ENCODE measurements around the gene CST9L.
"Not testable (repeated sequence)": the region's sequence is repeated elsewhere in the genome, so short reads cannot be mapped to it uniquely, and the experiment has no call there.

CST9L gene

GRCh38 chr20:23585449-23585807, 17.1 kb upstream of the CST9L start:
- H2BK15ac ChIP-seq (replicated peaks; ENCODE audit: low read depth) = no peak overlapping the region
- no CpG with 5 or more reads among the region's 5 CpGs for WGBS (ENCODE audit: extremely low coverage, insufficient coverage, low lambda C conversion rate)
- no peak for DNase-seq
- H3K4me3 ChIP-seq (ENCODE audit: low read length) = no peak overlapping the region
- no peaks in the 10 kb centered on the region for H3K27me3 ChIP-seq (ENCODE audit: insufficient read depth, low read length, poor library complexity)
- H3K9ac ChIP-seq (ENCODE audit: low read length) = no peak overlapping the region
- no peak overlapping the region for H2BK120ac ChIP-seq (ENCODE audit: low read depth, low read length)
- no peak overlapping the region for H3K4me2 ChIP-seq (ENCODE audit: low read length)
- H3K56ac ChIP-seq (ENCODE audit: low read length) = no peak overlapping the region
- no peaks in the 10 kb centered on the region for H3K79me2 ChIP-seq (ENCODE audit: control insufficient read depth, insufficient read depth, low read length)
- no peak overlapping the region for H4K5ac ChIP-seq (ENCODE audit: low read length)
- H3K23ac ChIP-seq (ENCODE audit: low read length) = no peak overlapping the region
- no peak overlapping the region for H3K18ac ChIP-seq (ENCODE audit: low read length)
- H2AK5ac ChIP-seq (ENCODE audit: low read length) = no peak overlapping the region
- no peak overlapping the region for H3K27ac ChIP-seq (ENCODE audit: low read depth, low read length)
- no peak overlapping the region for H2BK5ac ChIP-seq (ENCODE audit: low read length)
- no peaks in the 10 kb centered on the region for H3K79me1 ChIP-seq (ENCODE audit: low read length)
- H3K4ac ChIP-seq (ENCODE audit: low read depth, low read length) = no peak overlapping the region
- no peaks in the 10 kb centered on the region for H3K4me1 ChIP-seq (ENCODE audit: control insufficient read depth, low read depth, low read length)
- no peaks in the 10 kb centered on the region for H3K36me3 ChIP-seq (ENCODE audit: control insufficient read depth, insufficient read depth, low read length)
- H4K8ac ChIP-seq (ENCODE audit: low read depth, low read length) = no peak overlapping the region

- Histone ChIP-seq H2BK15ac (replicated peaks; ENCODE audit: low read depth) (no peak overlapping the region), H3K4me1 (ENCODE audit: control insufficient read depth, low read depth, low read length) (no peaks in the 10 kb centered on the region), H3K23ac (ENCODE audit: low read length) (no peak overlapping the region), H3K36me3 (ENCODE audit: control insufficient read depth, insufficient read depth, low read length) (no peaks in the 10 kb centered on the region), H3K4me2 (ENCODE audit: low read length) (no peak overlapping the region), H3K79me2 (ENCODE audit: control insufficient read depth, insufficient read depth, low read length) (no peaks in the 10 kb centered on the region), H3K18ac (ENCODE audit: low read length) (no peak overlapping the region), H3K56ac (ENCODE audit: low read length) (no peak overlapping the region), H4K8ac (ENCODE audit: low read depth, low read length) (no peak overlapping the region), H3K27me3 (ENCODE audit: insufficient read depth, low read length, poor library complexity) (no peaks in the 10 kb centered on the region), H2AK5ac (ENCODE audit: low read length) (no peak overlapping the region), H3K79me1 (ENCODE audit: low read length) (no peaks in the 10 kb centered on the region), H3K9ac (ENCODE audit: low read length) (no peak overlapping the region), H2BK120ac (ENCODE audit: low read depth, low read length) (no peak overlapping the region), H4K5ac (ENCODE audit: low read length) (no peak overlapping the region), H3K4ac (ENCODE audit: low read depth, low read length) (no peak overlapping the region), H3K4me3 (ENCODE audit: low read length) (no peak overlapping the region), H3K27ac (ENCODE audit: low read depth, low read length) (no peak overlapping the region), H2BK5ac (ENCODE audit: low read length) (no peak overlapping the region)
- no CpG with 5 or more reads among the region's 5 CpGs for WGBS (ENCODE audit: extremely low coverage, insufficient coverage, low lambda C conversion rate)
- DNase-seq = no peak
These were observed 16.3 kb upstream of the CST9L start for GRCh38 chr20:23584434-23585199.

GRCh38 chr20:23583526-23583925, 15.2 kb upstream of the CST9L start:
- Histone ChIP-seq H3K18ac (ENCODE audit: low read length) (no peak overlapping the region), H4K5ac (ENCODE audit: low read length) (no peak overlapping the region), H3K4ac (ENCODE audit: low read depth, low read length) (no peak overlapping the region), H2AK5ac (ENCODE audit: low read length) (no peak overlapping the region), H3K36me3 (ENCODE audit: control insufficient read depth, insufficient read depth, low read length) (no peaks in the 10 kb centered on the region), H3K23ac (ENCODE audit: low read length) (no peak overlapping the region), H3K27me3 (ENCODE audit: insufficient read depth, low read length, poor library complexity) (no peaks in the 10 kb centered on the region), H2BK15ac (replicated peaks; ENCODE audit: low read depth) (no peak overlapping the region), H3K56ac (ENCODE audit: low read length) (no peak overlapping the region), H3K27ac (ENCODE audit: low read depth, low read length) (no peak overlapping the region), H3K4me1 (ENCODE audit: control insufficient read depth, low read depth, low read length) (no peaks in the 10 kb centered on the region), H4K8ac (ENCODE audit: low read depth, low read length) (no peak overlapping the region), H3K9ac (ENCODE audit: low read length) (no peak overlapping the region), H3K79me2 (ENCODE audit: control insufficient read depth, insufficient read depth, low read length) (no peaks in the 10 kb centered on the region), H2BK120ac (ENCODE audit: low read depth, low read length) (no peak overlapping the region), H3K79me1 (ENCODE audit: low read length) (no peaks in the 10 kb centered on the region), H3K4me3 (ENCODE audit: low read length) (no peak overlapping the region), H3K4me2 (ENCODE audit: low read length) (no peak overlapping the region), H2BK5ac (ENCODE audit: low read length) (no peak overlapping the region)
- no peak for DNase-seq

GRCh38 chr20:23582293-23582692, 14.0 kb upstream of the CST9L start:
- no CpG with 5 or more reads among the region's 1 CpG for WGBS (ENCODE audit: extremely low coverage, insufficient coverage, low lambda C conversion rate)
- Histone ChIP-seq H3K27me3 (ENCODE audit: insufficient read depth, low read length, poor library complexity) (no peaks in the 10 kb centered on the region), H3K9ac (ENCODE audit: low read length) (no peak overlapping the region), H3K79me2 (ENCODE audit: control insufficient read depth, insufficient read depth, low read length) (no peaks in the 10 kb centered on the region), H3K4me3 (ENCODE audit: low read length) (no peak overlapping the region), H3K4me1 (ENCODE audit: control insufficient read depth, low read depth, low read length) (no peaks in the 10 kb centered on the region), H2BK120ac (ENCODE audit: low read depth, low read length) (no peak overlapping the region), H2BK15ac (replicated peaks; ENCODE audit: low read depth) (no peak overlapping the region), H3K23ac (ENCODE audit: low read length) (no peak overlapping the region), H3K56ac (ENCODE audit: low read length) (no peak overlapping the region), H2AK5ac (ENCODE audit: low read length) (no peak overlapping the region), H4K5ac (ENCODE audit: low read length) (no peak overlapping the region), H4K8ac (ENCODE audit: low read depth, low read length) (no peak overlapping the region), H3K36me3 (ENCODE audit: control insufficient read depth, insufficient read depth, low read length) (no peaks in the 10 kb centered on the region), H3K79me1 (ENCODE audit: low read length) (no peaks in the 10 kb centered on the region), H3K27ac (ENCODE audit: low read depth, low read length) (no peak overlapping the region), H2BK5ac (ENCODE audit: low read length) (no peak overlapping the region), H3K4ac (ENCODE audit: low read depth, low read length) (no peak overlapping the region), H3K18ac (ENCODE audit: low read length) (peak overlapping the region; percentile 39), H3K4me2 (ENCODE audit: low read length) (no peak overlapping the region)
- DNase-seq = no peak

GRCh38 chr20:23581833-23582232, 13.5 kb upstream of the CST9L start:
- H4K5ac ChIP-seq (ENCODE audit: low read length); H2BK5ac ChIP-seq (ENCODE audit: low read length); H3K4me2 ChIP-seq (ENCODE audit: low read length); H4K8ac ChIP-seq (ENCODE audit: low read depth, low read length); H2BK15ac ChIP-seq (replicated peaks; ENCODE audit: low read depth); H3K27me3 ChIP-seq (ENCODE audit: insufficient read depth, low read length, poor library complexity); H3K4me1 ChIP-seq (ENCODE audit: control insufficient read depth, low read depth, low read length); H2AK5ac ChIP-seq (ENCODE audit: low read length); H3K23ac ChIP-seq (ENCODE audit: low read length); H3K4ac ChIP-seq (ENCODE audit: low read depth, low read length); H3K56ac ChIP-seq (ENCODE audit: low read length); H3K36me3 ChIP-seq (ENCODE audit: control insufficient read depth, insufficient read depth, low read length); H3K79me2 ChIP-seq (ENCODE audit: control insufficient read depth, insufficient read depth, low read length); H3K4me3 ChIP-seq (ENCODE audit: low read length); H3K9ac ChIP-seq (ENCODE audit: low read length); H3K27ac ChIP-seq (ENCODE audit: low read depth, low read length); H2BK120ac ChIP-seq (ENCODE audit: low read depth, low read length); H3K79me1 ChIP-seq (ENCODE audit: low read length): not testable (repeated sequence)
- peak overlapping the region; percentile 39 for H3K18ac ChIP-seq (ENCODE audit: low read length)
- DNase-seq = peak; percentile 18
- WGBS (ENCODE audit: extremely low coverage, insufficient coverage, low lambda C conversion rate) = no CpG with 5 or more reads among the region's 9 CpGs

GRCh38 chr20:23574977-23575376, 6.7 kb upstream of the CST9L start:
- H3K4me2 ChIP-seq (ENCODE audit: low read length) = no peak overlapping the region
- H3K23ac ChIP-seq (ENCODE audit: low read length) = no peak overlapping the region
- no peak overlapping the region for H3K18ac ChIP-seq (ENCODE audit: low read length)

More at GRCh38 chr20:23574977-23575376, 6.7 kb upstream of the CST9L start:
- Histone ChIP-seq H3K56ac (ENCODE audit: low read length) (no peak overlapping the region), H3K36me3 (ENCODE audit: control insufficient read depth, insufficient read depth, low read length) (no peaks in the 10 kb centered on the region), H3K9ac (ENCODE audit: low read length) (no peak overlapping the region), H3K4me3 (ENCODE audit: low read length) (no peak overlapping the region), H3K27me3 (ENCODE audit: insufficient read depth, low read length, poor library complexity) (no peaks in the 10 kb centered on the region), H3K4ac (ENCODE audit: low read depth, low read length) (no peak overlapping the region), H2BK120ac (ENCODE audit: low read depth, low read length) (no peak overlapping the region), H3K4me1 (ENCODE audit: control insufficient read depth, low read depth, low read length) (no peaks in the 10 kb centered on the region), H2AK5ac (ENCODE audit: low read length) (no peak overlapping the region), H3K79me2 (ENCODE audit: control insufficient read depth, insufficient read depth, low read length) (no peaks in the 10 kb centered on the region), H4K5ac (ENCODE audit: low read length) (no peak overlapping the region), H4K8ac (ENCODE audit: low read depth, low read length) (no peak overlapping the region), H2BK15ac (replicated peaks; ENCODE audit: low read depth) (no peak overlapping the region), H2BK5ac (ENCODE audit: low read length) (no peak overlapping the region), H3K27ac (ENCODE audit: low read depth, low read length) (no peak overlapping the region), H3K79me1 (ENCODE audit: low read length) (no peaks in the 10 kb centered on the region)
- DNase-seq = no peak

Data from mesendoderm (in vitro differentiated cells).